IMR-90 (cell line): ENCODE measurements around the gene DMAC2L. TPM values are rescaled to one million over a fixed set of nuclear protein-coding genes. Genes with fewer than 3 reads are reported as not detected.

Source experiments
- ATAC-seq: fragments of 200-7000 bp; cut with Tn5 transposase; 2 replicates; pipeline ENCODE4 v1.9.1; 2020; ENCODE audit warnings: low read depth, mild to moderate bottlenecking, moderate library complexity
- BruUV-seq: library from RNA; stranded (reverse); fragments of 400-500 nt; replicated peaks from 2 replicates; lab custom pipeline; 2021; lab: Mats Ljungman, UMichigan
- CTCF ChIA-PET: fragments of 300-600 bp; formaldehyde crosslinking; extraction: SDS; loops from one replicate; lab custom pipeline; 2021; ENCODE audit warnings: antibody characterized with exemption; lab: Yijun Ruan, JAX
- POLR2A ChIA-PET: fragments of 300-600 bp; sonication (Branson Sonifier 250); formaldehyde crosslinking; loops from one replicate; lab custom pipeline; 2022; ENCODE audit warnings: antibody characterized with exemption; ENCODE audit not compliant: unreplicated experiment; lab: Charles Lee
- DNase-seq: peaks from one replicate; pipeline ENCODE4 v3.0.0; 2013
- H2AFZ ChIP-seq: replicated peaks from 2 replicates; pipeline ENCODE3; 2013; ENCODE audit warnings: low read length, mild to moderate bottlenecking; ENCODE audit not compliant: poor library complexity
- H2AK5ac ChIP-seq: 2 replicates; pipeline ENCODE4 v1.6.1; 2013; ENCODE audit warnings: low read depth, low read length, inconsistent platforms
- H2AK9ac ChIP-seq: replicated peaks from 2 replicates; pipeline ENCODE3; 2013; ENCODE audit warnings: mild to moderate bottlenecking, low read depth, low read length, moderate library complexity; ENCODE audit not compliant: poor library complexity
- H2BK120ac ChIP-seq: 2 replicates; pipeline ENCODE4 v1.6.1; 2013; ENCODE audit warnings: low read depth, low read length, inconsistent platforms
- H2BK15ac ChIP-seq: 3 replicates; pipeline ENCODE4 v1.6.1; 2013; ENCODE audit warnings: low read depth, low read length, inconsistent platforms
- H2BK20ac ChIP-seq: 2 replicates; pipeline ENCODE4 v1.6.1; 2013; ENCODE audit warnings: low read depth, mild to moderate bottlenecking, inconsistent platforms, low read length, moderate library complexity
- H2BK5ac ChIP-seq: 2 replicates; pipeline ENCODE4 v1.6.1; 2013; ENCODE audit warnings: mild to moderate bottlenecking, low read depth, low read length, inconsistent platforms; ENCODE audit not compliant: poor library complexity, severe bottlenecking
- H3K14ac ChIP-seq: replicated peaks from 2 replicates; pipeline ENCODE4 v1.6.1; 2013; ENCODE audit warnings: low read depth, low read length, inconsistent platforms
- H3K18ac ChIP-seq: 2 replicates; pipeline ENCODE4 v1.6.1; 2013; ENCODE audit warnings: low read depth, low read length, control low read depth
- H3K23ac ChIP-seq: 2 replicates; pipeline ENCODE4 v1.6.1; 2013; ENCODE audit warnings: low read depth, low read length, inconsistent platforms
- H3K27ac ChIP-seq: 2 replicates; pipeline ENCODE4 v1.5.1; 2013; ENCODE audit warnings: mild to moderate bottlenecking, control low read depth, low read length; ENCODE audit not compliant: insufficient read depth
- H3K27me3 ChIP-seq: 2 replicates; pipeline ENCODE4 v1.6.1; 2013; ENCODE audit warnings: low read length; ENCODE audit not compliant: control insufficient read depth, insufficient read depth
- H3K36me3 ChIP-seq: 2 replicates; pipeline ENCODE4 v1.6.1; 2013; ENCODE audit warnings: low read length, mixed read lengths; ENCODE audit not compliant: control insufficient read depth, insufficient read depth
- H3K4ac ChIP-seq: 2 replicates; pipeline ENCODE4 v1.6.1; 2013; ENCODE audit warnings: low read depth, low read length, inconsistent platforms
- H3K4me1 ChIP-seq: 2 replicates; pipeline ENCODE4 v1.6.1; 2013; ENCODE audit warnings: low read length, mixed read lengths; ENCODE audit not compliant: control insufficient read depth, insufficient read depth
- H3K4me2 ChIP-seq: 2 replicates; pipeline ENCODE4 v1.6.1; 2013; ENCODE audit warnings: low read depth, mild to moderate bottlenecking, control low read depth, low read length, moderate library complexity
- H3K4me3 ChIP-seq: 2 replicates; pipeline ENCODE4 v1.5.1; 2013; ENCODE audit warnings: low read depth, mild to moderate bottlenecking, control low read depth, low read length, moderate library complexity; ENCODE audit not compliant: insufficient read depth
- H3K56ac ChIP-seq: 2 replicates; pipeline ENCODE4 v1.6.1; 2013; ENCODE audit warnings: low read length, inconsistent platforms; ENCODE audit not compliant: insufficient read depth; ENCODE audit errors: extremely low read depth
- H3K79me1 ChIP-seq, 2 experiments: 2 replicates each; pipeline ENCODE4 v1.6.1; 2013; ENCODE audit warnings: low read length in 2 of 2, inconsistent platforms in 1 of 2, low read depth in 1 of 2
- H3K9ac ChIP-seq: 2 replicates; pipeline ENCODE4 v1.6.1; 2013; ENCODE audit warnings: low read depth, low read length, control low read depth
- H3K9me1 ChIP-seq: 2 replicates; pipeline ENCODE4 v1.6.1; 2013; ENCODE audit warnings: low read length, inconsistent platforms; ENCODE audit not compliant: insufficient read depth
- H3K9me3 ChIP-seq: 2 replicates; pipeline ENCODE4 v1.6.1; 2013; ENCODE audit warnings: low read length; ENCODE audit not compliant: control insufficient read depth, insufficient read depth
- H4K20me1 ChIP-seq: 2 replicates; pipeline ENCODE4 v1.6.1; 2013; ENCODE audit warnings: low read length, inconsistent platforms; ENCODE audit not compliant: insufficient read depth
- H4K5ac ChIP-seq: 2 replicates; pipeline ENCODE4 v1.6.1; 2013; ENCODE audit warnings: mild to moderate bottlenecking, low read depth, low read length, control low read depth
- H4K8ac ChIP-seq, 2 experiments: 2 replicates each; pipeline ENCODE4 v1.6.1; 2013; ENCODE audit warnings: low read depth in 2 of 2, low read length in 2 of 2, control low read depth in 1 of 2, inconsistent platforms in 1 of 2
- H4K91ac ChIP-seq: 2 replicates; pipeline ENCODE4 v1.6.1; 2013; ENCODE audit warnings: low read depth, low read length, inconsistent platforms; ENCODE audit not compliant: insufficient read depth
- BHLHE40 ChIP-seq: fragments of 150-350 bp; IDR thresholded peaks from 2 replicates; pipeline ENCODE4 v1.6.1; 2016; ENCODE audit warnings: mild to moderate bottlenecking, low read depth, low read length
- CEBPB ChIP-seq: IDR thresholded peaks from 2 replicates; pipeline ENCODE4 v1.6.1; 2012; ENCODE audit warnings: low read depth, low read length, improper control_type of control experiment
- FOS ChIP-seq: fragments of 150-350 bp; IDR thresholded peaks from 2 replicates; pipeline ENCODE4 v1.6.1; 2016; ENCODE audit warnings: low read depth, low read length
- MAFK ChIP-seq: IDR thresholded peaks from 2 replicates; pipeline ENCODE4 v1.6.1; 2012; ENCODE audit warnings: low read depth, low read length, improper control_type of control experiment
- MAZ ChIP-seq: IDR thresholded peaks from 2 replicates; pipeline ENCODE4 v1.6.1; 2012; ENCODE audit warnings: low read depth, mild to moderate bottlenecking, low read length, improper control_type of control experiment, moderate library complexity, borderline replicate concordance
- RCOR1 ChIP-seq: IDR thresholded peaks from 2 replicates; pipeline ENCODE4 v1.6.1; 2012; ENCODE audit warnings: mild to moderate bottlenecking, low read length, improper control_type of control experiment; ENCODE audit not compliant: insufficient replicate concordance
- RFX5 ChIP-seq: IDR thresholded peaks from 2 replicates; pipeline ENCODE4 v1.8.0; 2012; ENCODE audit warnings: low read depth, mild to moderate bottlenecking, low read length, moderate library complexity
- SMC3 ChIP-seq: fragments of 150-350 bp; IDR thresholded peaks from 2 replicates; pipeline ENCODE4 v1.6.1; 2016; ENCODE audit warnings: low read depth, mild to moderate bottlenecking, antibody characterized with exemption, low read length, moderate library complexity
- WGBS, 2 experiments: methylation state at CpG; one replicate each; pipeline versions ENCODE4 v1.1.5 to v1.1.7; 2013; ENCODE audit warnings: missing lambda C conversion rate in 2 of 2; ENCODE audit not compliant: insufficient read length in 1 of 2; ENCODE audit errors: extremely low coverage in 2 of 2; 5-methylcytosine and 5-hydroxymethylcytosine counted together
- dilution Hi-C: fragments of 300-500 bp; cut with HindIII; formaldehyde crosslinking; loops from one replicate; pipeline ENCODE4 v1.14.3; 2018; ENCODE audit warnings: low sequenced_read_pairs; ENCODE audit not compliant: unreplicated experiment
- in situ Hi-C: fragments of 300-500 bp; cut with MboI; formaldehyde crosslinking; loops from 3 replicates; pipeline ENCODE4 v1.14.3; 2019; ENCODE audit warnings: low sequenced_read_pairs, inconsistent platforms, mixed read lengths
- intact Hi-C: fragments of 100-400 bp; cut with micrococcal nuclease; formaldehyde crosslinking; loops from 2 replicates; pipeline ENCODE4 v1.10.0; 2022
- polyA plus RNA-seq, 3 experiments: library from polyadenylated mRNA; depleted of rRNA; stranded (reverse); fragments of >200 nt; gene quantifications; 2 replicates each; pipeline ENCODE4 v1.2.3, GENCODE V29; 2012; ENCODE audit warnings: low replicate concordance in 1 of 3
- total RNA-seq: library from RNA; depleted of rRNA; stranded (reverse); fragments of >200 nt; gene quantifications from 2 replicates; pipeline ENCODE4 v1.2.3, GENCODE V29; 2012
- TF ChIP-seq, protein P1 (sequence below): conservative IDR thresholded peaks from 2 replicates; pipeline ENCODE4 v1.5.1; 2012; ENCODE audit warnings: mild to moderate bottlenecking, low read depth, low read length, improper control_type of control experiment
- TF ChIP-seq, protein P2 (sequence below): fragments of 150-350 bp; IDR thresholded peaks from 2 replicates; pipeline ENCODE4 v1.6.1; 2016; ENCODE audit warnings: low read depth, mild to moderate bottlenecking, low read length, moderate library complexity, borderline replicate concordance

Gene DMAC2L
- total and polyA plus RNA-seq, 2 of the 4 experiments (the other 2 are of a cell fraction), result 5.0 to 6.1 TPM

DNA sequence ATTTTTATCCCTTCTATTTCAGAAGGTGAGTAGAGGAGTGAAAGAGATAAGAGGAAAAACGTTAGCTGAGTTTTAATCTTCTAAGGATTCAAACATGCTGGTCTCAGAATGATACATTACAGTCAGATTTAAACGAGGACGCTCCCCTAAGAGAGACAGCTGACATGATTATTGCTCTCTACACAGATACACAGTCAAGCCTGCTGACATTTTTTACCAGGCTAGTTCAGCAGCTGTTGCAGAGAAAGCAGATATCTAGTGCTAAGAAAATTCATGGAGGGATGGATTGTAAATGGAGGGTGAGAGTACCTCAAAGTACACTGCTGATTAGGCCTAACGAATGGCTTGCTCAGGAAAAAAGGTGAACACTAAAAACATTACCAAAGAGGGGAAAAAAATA lies 48.8 kb upstream of the DMAC2L start:
- H3K4me2 ChIP-seq, result no peak overlapping the region
- in situ Hi-C loops, result no loop called here
- TF ChIP-seq, protein P1, sequence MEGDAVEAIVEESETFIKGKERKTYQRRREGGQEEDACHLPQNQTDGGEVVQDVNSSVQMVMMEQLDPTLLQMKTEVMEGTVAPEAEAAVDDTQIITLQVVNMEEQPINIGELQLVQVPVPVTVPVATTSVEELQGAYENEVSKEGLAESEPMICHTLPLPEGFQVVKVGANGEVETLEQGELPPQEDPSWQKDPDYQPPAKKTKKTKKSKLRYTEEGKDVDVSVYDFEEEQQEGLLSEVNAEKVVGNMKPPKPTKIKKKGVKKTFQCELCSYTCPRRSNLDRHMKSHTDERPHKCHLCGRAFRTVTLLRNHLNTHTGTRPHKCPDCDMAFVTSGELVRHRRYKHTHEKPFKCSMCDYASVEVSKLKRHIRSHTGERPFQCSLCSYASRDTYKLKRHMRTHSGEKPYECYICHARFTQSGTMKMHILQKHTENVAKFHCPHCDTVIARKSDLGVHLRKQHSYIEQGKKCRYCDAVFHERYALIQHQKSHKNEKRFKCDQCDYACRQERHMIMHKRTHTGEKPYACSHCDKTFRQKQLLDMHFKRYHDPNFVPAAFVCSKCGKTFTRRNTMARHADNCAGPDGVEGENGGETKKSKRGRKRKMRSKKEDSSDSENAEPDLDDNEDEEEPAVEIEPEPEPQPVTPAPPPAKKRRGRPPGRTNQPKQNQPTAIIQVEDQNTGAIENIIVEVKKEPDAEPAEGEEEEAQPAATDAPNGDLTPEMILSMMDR, result no peak
- no peak for TF ChIP-seq BHLHE40
- TF ChIP-seq RFX5, result no peak
- TF ChIP-seq RCOR1, result no peak
- TF ChIP-seq CEBPB, result no peak
- no peak for TF ChIP-seq MAZ
- TF ChIP-seq, protein P2, sequence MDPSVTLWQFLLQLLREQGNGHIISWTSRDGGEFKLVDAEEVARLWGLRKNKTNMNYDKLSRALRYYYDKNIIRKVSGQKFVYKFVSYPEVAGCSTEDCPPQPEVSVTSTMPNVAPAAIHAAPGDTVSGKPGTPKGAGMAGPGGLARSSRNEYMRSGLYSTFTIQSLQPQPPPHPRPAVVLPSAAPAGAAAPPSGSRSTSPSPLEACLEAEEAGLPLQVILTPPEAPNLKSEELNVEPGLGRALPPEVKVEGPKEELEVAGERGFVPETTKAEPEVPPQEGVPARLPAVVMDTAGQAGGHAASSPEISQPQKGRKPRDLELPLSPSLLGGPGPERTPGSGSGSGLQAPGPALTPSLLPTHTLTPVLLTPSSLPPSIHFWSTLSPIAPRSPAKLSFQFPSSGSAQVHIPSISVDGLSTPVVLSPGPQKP, result no peak
- no peak for TF ChIP-seq MAFK
- TF ChIP-seq SMC3, result no peak
- TF ChIP-seq FOS, result no peak

More for the DNA sequence above, 48.8 kb upstream of the DMAC2L start:
- Histone ChIP-seq H2BK15ac (no peak overlapping the region), H2BK20ac (no peak overlapping the region), H3K9me1 (no peaks in the 10 kb centered on the region), H3K27me3 (no peaks in the 10 kb centered on the region), H3K56ac (no peak overlapping the region), H4K5ac (no peak overlapping the region), H4K20me1 (no peaks in the 10 kb centered on the region), H3K27ac (no peak overlapping the region), H3K9me3 (no peaks in the 10 kb centered on the region), H3K18ac (no peak overlapping the region), H3K79me1 (no peaks in the 10 kb centered on the region), H2AFZ (no peak overlapping the region), H2AK9ac (no peak overlapping the region), H3K9ac (no peak overlapping the region), H3K23ac (no peak overlapping the region), H4K91ac (no peak overlapping the region), H3K36me3 (no peaks in the 10 kb centered on the region), H2BK5ac (no peak overlapping the region), H2AK5ac (no peak overlapping the region), H3K4ac (no peak overlapping the region), H3K4me1 (no peaks in the 10 kb centered on the region), H2BK120ac (no peak overlapping the region), H3K14ac (no peak overlapping the region), H4K8ac (no peak overlapping the region), H3K4me3 (no peak overlapping the region)
- no TSS peak for BruUV-seq
- ATAC-seq (no peak), DNase-seq (no peak)
- ChIA-PET POLR2A (no interaction called here), CTCF (interaction anchor here (1.3 kb wide), 1 partner anchor 411 kb away, joined by 3 read pairs; the partner anchor contains the start of gene NEMF)
- intact Hi-C loops, result loop anchor here (5.0 kb wide), 1 partner anchor 34 kb away; no protein-coding TSS in a partner anchor
- WGBS, 2 experiments, result no CpG with 5 or more reads among the region's 4 CpGs
- dilution Hi-C loops, result no loop called here
